NK-92 (cell line): Measurements from ENCODE around the gene ADAMTSL2.

Experiments
- DNase-seq: peaks from one replicate; lab custom pipeline; 2025; ENCODE audit not compliant: unreplicated experiment; lab: John Stamatoyannopoulos, UW

Gene ADAMTSL2

GRCh38 chr9:133571896-133572595 lies 37.5 kb downstream of the ADAMTSL2 start:
- DNase-seq = no peak

DNA sequence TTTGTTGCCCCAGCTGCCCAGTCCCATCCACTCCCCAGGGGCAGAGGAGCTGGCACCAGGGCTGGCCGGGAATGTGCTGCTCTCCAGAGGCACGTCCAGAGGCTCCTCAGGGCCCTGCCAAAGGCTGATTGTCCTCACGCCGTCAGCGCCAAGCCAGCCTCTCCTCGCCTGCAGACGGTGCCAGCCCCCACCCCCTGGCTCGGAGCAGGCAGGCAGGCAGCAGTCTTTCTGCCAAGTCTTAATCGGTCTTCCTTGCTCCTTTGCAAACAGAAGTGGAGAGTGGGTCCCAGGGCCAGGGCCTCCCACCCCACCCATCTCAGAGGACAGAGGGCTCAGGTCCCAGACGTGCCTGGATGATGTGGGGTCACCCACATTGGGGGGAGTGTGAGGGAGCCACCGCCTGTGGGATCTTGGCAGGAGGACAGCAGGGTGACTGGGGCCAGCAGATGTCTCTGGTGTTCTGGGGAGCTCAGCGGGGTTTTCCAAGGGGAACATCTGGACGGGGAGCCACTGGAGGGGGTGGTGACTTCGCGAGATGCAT lies 38.4 kb downstream of the ADAMTSL2 start:
- no peak for DNase-seq

DNA sequence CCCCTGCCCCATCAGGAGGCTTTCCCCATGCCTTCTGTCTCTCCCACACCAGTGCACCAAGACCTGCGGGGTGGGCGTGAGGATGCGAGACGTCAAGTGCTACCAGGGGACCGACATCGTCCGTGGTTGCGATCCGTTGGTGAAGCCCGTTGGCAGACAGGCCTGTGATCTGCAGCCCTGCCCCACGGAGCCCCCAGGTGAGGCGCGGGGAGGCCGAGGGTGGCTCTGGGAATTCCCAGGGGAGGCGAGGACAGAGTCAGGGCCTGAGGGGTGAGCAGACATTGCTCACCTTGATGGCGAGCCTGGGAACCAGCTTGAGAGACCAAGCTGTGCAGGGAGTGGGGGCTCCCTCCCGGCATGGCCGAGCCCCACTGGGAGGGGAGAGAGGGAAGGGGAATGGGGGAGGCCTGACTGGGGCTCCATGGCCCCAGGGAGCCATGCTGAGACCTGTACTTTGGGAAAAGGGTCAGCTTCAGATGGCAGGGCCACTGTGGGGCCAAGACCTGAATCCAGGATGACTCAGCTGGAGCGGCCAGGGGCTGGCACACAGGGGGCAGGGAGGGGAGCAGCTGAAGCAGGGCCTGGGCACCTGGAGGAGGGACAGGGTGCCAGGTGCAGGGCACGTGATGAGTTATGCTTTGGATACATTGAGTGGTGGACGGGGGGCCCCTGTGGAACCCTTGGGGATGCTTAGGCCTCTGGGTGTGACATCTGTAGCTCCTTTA lies 39.4 kb downstream of the ADAMTSL2 start:
- no peak for DNase-seq

DNA sequence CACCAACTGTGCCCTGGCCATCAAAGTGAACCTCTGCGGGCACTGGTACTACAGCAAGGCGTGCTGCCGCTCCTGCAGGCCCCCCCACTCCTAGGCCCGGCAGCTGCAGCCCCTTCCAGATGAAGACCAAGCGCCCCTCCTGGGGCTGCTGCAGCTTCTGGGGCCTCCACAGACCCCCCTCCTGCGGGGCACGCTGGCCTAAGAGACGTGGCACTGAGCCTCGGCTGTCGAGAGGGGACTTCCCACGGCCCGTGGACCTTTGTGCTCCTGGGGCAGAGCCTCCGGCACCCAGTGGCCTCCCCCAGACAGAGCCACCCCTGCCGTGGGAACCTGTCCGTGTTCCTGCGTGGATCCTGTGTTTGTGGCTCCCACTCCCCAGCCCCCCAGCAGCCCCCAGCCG lies 40.3 kb downstream of the ADAMTSL2 start:
- no peak for DNase-seq

DNA sequence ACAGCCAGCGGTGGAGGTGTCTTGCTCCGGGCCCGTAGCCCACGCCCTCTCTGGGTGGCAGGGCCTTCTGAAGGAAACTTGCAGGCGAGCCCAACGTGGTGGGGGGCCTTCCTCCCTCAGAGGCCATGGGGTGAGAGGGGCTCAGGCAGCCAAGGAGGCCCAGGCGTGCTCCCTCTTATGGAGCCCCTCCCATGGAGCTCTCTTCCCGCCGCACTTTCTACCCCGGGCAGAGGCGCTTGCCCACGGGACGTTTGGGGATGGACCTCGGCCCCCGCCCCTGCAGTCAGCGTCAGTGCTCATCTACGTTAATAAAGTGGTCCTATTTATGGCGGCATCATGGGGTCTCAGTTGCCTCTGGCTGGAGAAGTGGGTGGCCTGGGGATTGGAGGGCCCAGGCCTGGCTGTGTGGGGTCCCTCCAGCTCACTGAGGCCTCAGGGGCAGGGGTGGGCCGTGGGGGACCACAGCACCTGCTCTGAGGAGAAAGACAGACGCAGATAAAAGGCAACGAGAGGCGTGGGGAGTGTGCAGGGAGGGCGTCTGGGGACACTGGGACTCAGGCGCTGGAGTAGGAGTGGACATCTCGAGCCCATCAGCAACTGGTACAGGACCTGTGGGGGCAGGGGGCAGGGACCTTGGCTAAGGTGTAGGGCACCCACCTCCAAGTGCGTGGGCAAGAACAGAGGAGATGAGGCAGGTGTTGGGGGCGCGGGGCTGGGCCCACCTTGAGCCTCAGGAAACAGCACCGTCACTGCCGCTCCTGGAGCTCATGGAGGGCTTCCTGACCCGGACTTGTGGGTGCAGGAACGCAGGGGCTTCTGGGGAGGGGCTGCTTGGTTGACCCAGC lies 40.9 kb downstream of the ADAMTSL2 start:
- no peak for DNase-seq

GRCh38 chr9:133576031-133576874 lies 41.7 kb downstream of the ADAMTSL2 start:
- DNase-seq = no peak

- DNase-seq = no peak
Observed at GRCh38 chr9:133576875-133577736, 42.6 kb downstream of the ADAMTSL2 start.

DNA sequence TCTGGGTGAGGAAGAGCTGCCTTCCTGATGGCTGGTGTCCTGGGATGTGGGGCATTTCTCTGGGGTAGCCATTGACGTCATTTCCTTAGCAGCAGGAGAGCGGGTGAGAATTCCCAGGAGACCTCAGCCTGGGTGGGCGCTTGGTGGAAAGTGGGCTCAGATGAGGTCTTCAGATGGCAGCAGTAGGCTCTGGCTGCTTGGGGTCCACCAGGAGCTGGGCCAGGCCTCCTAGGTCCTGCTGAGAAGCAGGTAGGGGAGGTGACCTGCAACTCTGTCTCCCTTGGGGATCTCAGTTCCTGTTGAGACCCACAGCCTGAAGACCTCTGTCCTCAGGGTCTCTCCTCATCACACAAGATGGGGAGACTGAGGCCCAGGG lies 43.2 kb downstream of the ADAMTSL2 start:
- DNase-seq = no peak

DNA sequence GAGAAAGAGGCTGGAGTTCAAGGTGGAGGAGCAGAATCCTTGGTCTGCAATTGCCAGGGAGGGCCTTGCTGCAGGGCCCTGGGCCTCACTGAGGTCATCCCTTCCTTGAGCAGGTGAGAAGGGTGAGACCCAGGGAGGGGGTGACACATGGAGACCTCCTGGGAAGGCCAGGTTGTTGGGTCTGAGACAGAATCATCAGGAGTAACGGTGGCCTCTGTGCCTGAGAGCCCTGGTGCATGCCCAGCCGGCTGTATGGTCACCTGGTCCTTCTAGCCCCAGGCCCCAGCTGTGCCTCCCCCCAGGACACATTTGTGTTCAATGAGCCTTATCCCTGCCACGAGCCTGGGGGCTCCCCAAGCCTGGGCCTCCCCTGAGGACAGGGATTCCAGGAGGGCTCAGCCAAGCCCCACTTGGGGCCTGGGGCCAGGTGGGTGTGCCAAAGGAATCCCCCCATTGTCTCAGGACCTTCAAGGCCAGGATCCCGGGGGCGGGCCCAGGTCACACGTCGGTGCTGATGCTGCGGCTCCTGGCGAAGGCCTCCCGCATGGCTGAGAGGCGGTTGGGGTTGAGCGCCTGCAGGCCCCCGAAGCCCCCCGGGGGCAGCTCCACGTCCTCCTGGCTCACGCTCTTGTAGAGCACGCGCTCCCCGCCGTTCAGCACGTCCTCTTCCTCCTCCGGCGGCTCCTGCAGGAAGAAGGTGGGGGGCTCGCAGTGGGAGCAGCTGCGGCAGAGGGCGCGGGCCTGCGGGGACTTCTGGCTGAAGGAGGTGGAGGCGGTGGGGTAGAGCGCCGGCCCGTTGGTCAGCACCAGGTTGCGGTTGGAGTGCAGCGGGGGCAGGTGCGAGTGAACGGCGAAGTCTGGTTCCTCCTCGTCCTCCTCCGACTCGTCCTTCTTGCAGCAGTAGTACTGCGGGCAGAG lies 44.3 kb downstream of the ADAMTSL2 start:
- no peak for DNase-seq

- DNase-seq = no peak
Observed at GRCh38 chr9:133579601-133580418, 45.3 kb downstream of the ADAMTSL2 start.

- no peak for DNase-seq
Observed at GRCh38 chr9:133580419-133580738, 45.9 kb downstream of the ADAMTSL2 start.

DNA sequence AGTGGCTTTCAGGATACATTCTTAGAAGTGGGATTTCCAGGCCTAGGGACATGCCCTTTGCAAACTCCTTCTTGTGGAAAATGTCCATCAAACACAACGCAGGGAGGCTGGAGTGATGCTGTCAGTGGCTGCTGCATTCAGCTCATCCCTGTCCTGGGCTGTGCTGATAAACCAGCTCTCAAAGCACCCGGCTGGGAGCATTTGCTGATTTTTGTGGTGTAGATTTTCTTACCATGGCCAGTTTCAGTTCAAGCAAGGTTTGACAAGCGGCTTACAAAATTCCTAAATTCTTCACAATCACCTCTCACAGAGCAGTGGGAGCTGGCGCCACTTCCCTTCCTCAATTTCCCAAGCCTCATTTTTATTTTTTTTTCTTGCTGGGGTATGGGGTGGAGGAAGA lies 46.5 kb downstream of the ADAMTSL2 start:
- no peak for DNase-seq

GRCh38 chr9:133581513-133582343 lies 47.2 kb downstream of the ADAMTSL2 start:
- DNase-seq = no peak

- DNase-seq = no peak
Observed at GRCh38 chr9:133582501-133583045, 48.1 kb downstream of the ADAMTSL2 start.

DNA sequence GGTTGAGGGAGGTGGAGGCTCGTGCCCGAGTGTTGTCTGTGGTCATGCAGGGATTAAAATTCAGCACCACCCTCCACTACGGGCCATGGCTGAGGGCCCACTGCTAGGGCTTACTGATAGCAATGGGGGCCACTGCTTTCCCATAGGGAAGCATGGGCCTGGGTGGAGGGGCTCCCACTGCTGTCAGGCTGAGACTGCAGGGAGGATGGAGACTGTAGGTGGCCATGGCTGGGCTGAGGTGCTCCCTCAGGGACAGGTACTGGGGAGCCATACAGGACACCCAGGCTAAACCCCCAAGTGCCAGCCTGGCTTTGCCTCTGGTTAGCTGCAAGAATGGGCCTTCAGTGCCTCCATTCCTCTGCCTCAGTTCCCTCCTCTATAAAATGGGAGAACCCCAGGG lies 48.6 kb downstream of the ADAMTSL2 start:
- no peak for DNase-seq

- no peak for DNase-seq
Observed at GRCh38 chr9:133583586-133583985, 49.1 kb downstream of the ADAMTSL2 start.

DNA sequence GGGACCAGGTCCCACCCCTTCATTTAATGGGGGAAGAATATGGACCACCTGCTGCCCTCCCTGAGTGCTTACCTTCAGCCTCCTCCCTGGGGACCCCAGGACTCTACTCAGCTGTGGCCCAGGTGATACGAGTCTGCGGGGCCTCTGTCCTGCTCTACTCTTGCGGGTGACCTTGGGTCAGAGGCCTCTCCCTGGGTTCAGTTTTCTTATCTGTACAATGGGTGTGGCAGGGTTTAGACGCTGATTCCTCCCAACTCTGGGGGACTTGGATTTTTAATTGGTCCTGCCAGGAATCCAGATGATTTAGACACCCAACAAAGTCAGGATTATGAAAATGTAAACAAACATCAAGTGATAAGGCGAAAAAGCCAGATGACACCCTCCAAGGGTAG lies 49.7 kb downstream of the ADAMTSL2 start:
- no peak for DNase-seq
